Vagina (tissue), 2 donors: ENCODE results near the gene MR1.
A peak's percentile ranks its signal among the peaks of the same experiment; 100 is the strongest.

Experiments
- CTCF ChIP-seq, 3 experiments: fragments of 450-650 bp in 2 of 3; fragments of 200-600 bp in 1 of 3; sonication (generic) in 1 of 3; IDR thresholded peaks; one replicate each; pipeline ENCODE4 v1.5.1; 2017 to 2019; ENCODE audit warnings: antibody characterized with exemption in 3 of 3, mild to moderate bottlenecking in 2 of 3, moderate library complexity in 2 of 3
- POLR2AphosphoS5 ChIP-seq, 2 donors: sonication (generic); formaldehyde crosslinking; IDR thresholded peaks; one replicate each; pipeline ENCODE4 v1.9.0; 2017; ENCODE audit warnings: antibody characterized with exemption in 2 of 2, mild to moderate bottlenecking in 2 of 2, low read depth in 1 of 2; ENCODE audit not compliant: insufficient read depth in 1 of 2

GRCh38 chr1:181044449-181044966 lies 10.7 kb downstream of the MR1 start:
- TF ChIP-seq CTCF (IDR thresholded peaks at IDR 0.05) (no peak), POLR2AphosphoS5 (IDR thresholded peaks at IDR 0.05; ENCODE audit: insufficient read depth in 1 of 2, low read depth in 1 of 2) (peak in 1 of 2 donors; percentile 47)
